Suppressor macrophage (primary cell): ENCODE measurements around the gene CHRM5.
A peak's percentile ranks its signal among the peaks of the same experiment; 100 is the strongest.

Source experiments
- DNase-seq, 4 experiments: peaks; one replicate each; pipeline ENCODE4 v3.0.0-alpha.2; 2020 to 2022
- total RNA-seq, 17 experiments: gene quantifications; one replicate each; lab custom pipeline; 2026; ENCODE audit warnings: mixed read lengths in 6 of 17, inconsistent platforms in 3 of 17; lab: John Stamatoyannopoulos, UW

The CHRM5 gene, protein sequence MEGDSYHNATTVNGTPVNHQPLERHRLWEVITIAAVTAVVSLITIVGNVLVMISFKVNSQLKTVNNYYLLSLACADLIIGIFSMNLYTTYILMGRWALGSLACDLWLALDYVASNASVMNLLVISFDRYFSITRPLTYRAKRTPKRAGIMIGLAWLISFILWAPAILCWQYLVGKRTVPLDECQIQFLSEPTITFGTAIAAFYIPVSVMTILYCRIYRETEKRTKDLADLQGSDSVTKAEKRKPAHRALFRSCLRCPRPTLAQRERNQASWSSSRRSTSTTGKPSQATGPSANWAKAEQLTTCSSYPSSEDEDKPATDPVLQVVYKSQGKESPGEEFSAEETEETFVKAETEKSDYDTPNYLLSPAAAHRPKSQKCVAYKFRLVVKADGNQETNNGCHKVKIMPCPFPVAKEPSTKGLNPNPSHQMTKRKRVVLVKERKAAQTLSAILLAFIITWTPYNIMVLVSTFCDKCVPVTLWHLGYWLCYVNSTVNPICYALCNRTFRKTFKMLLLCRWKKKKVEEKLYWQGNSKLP
- total RNA-seq, result 0 to 2.2 (median 0.04) reads per million in 17 experiments

DNA sequence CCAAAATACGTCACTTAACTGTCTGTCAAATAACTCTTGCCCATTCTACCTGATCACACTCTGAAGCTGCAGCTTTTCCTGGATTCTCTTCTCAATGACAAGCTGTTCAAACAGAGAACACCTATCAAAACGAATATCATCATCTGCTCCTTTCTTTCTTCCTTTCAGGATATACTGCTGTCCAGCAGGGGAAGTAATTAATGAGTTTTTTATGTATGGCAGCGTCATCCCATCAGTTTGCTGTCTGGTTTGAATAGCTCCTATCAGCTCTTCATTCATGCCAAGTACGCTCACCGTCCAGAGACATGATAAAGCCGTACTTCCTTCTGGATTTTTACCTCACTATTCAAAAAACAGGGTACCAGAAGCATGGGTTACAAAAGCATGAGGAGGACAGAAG lies at the start of gene CHRM5:
CHRM5 (plus strand) TSS at position 274 of the 400 bp plus-strand sequence. CDS start 94,221 bp downstream, outside the sequence.
- no peak for DNase-seq

DNA sequence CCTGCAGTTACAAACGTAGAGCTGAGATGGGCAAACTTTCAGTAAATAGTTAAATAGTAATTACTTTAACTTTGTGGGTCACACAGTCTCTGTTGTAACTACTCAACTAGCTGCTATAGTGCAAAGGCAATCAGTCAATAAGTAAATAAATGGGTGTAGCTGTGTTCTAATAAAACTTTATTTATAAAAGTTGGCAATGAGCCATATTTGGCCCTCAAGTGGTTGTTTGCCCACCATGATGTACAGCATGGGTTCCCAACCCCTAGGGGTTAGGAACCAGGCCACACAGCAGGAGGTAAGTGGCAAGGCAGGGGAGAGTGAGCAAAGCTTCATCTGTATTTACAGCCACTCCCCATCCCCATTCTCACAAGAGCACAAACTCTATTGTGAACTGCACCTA lies 44.9 kb upstream of the CHRM5 start:
- no peak for DNase-seq

DNA sequence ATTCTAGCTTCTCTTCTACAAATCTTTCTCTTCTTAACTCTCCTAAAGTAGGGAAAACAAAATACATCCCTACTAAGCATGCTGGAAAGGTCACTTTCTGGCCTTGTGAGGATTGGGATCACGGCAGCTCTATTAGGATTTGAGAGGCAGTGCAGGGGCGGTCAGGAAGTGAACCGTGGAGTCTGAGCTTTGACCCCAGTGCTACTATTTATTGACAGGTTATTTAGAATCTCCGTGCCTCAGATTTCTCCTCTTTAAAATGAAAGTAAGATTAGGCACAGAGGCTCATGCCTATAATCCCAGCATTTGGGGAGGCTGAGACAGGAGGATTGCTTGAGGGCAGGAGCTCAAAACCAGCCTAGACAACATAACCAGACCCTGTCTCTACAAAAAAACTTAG lies 42.0 kb upstream of the CHRM5 start:
- no peak for DNase-seq

DNA sequence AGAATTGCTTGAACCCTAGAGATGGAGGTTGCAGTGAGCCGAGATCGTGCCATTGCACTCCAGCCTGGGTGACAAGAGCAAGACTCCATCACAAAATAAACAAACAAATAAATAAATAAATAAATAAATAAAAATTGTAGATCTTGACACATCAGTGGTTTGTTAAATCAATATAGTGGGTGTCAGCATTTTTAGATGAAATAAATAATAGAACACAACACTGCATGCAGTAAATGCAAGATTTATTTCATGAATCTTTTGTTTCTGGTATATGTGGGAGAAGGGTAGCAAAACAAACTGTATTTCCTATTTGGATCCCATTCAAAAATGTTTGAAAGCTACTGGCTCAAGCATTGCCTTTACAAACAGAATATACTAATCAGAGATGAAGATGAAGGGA lies 35.6 kb upstream of the CHRM5 start:
- DNase-seq, result no peak

DNA sequence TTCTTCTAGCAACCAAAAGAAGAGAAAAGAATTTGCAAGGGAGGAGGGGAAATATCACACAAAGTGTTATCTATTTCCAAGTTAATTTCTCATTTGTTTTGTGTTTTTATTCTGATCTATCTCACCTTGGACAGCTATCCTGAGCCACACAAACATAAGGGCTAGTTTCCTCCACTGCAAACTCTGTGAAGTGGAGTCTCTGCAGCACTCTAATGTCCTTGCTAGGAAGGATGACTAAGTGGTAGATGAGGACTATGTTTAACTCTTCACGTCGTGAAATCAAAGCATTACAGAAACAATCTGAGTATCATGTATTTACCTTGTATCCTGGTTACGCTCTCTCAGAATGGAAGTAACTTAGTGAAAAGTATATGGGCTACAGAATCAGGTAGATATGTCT lies 33.9 kb upstream of the CHRM5 start:
- no peak for DNase-seq

DNA sequence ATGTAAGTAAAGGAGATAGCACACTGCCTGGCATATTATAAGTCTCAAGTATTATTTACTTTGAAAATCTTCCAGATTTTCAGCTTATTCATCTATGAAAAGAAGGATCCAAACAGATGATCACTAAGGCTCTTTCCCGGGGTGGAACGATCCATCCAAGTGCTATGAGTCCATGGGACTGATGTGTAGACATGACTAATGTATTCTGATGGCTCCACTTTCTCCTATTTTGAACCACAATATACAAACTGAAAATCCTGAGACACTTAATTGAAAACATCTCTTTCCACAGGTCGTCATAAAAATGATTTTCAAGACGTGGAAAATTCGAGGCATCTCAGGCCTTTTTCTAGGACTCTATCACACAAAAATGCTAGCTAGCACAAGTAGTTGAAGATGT lies 33.4 kb upstream of the CHRM5 start:
- DNase-seq, result no peak

DNA sequence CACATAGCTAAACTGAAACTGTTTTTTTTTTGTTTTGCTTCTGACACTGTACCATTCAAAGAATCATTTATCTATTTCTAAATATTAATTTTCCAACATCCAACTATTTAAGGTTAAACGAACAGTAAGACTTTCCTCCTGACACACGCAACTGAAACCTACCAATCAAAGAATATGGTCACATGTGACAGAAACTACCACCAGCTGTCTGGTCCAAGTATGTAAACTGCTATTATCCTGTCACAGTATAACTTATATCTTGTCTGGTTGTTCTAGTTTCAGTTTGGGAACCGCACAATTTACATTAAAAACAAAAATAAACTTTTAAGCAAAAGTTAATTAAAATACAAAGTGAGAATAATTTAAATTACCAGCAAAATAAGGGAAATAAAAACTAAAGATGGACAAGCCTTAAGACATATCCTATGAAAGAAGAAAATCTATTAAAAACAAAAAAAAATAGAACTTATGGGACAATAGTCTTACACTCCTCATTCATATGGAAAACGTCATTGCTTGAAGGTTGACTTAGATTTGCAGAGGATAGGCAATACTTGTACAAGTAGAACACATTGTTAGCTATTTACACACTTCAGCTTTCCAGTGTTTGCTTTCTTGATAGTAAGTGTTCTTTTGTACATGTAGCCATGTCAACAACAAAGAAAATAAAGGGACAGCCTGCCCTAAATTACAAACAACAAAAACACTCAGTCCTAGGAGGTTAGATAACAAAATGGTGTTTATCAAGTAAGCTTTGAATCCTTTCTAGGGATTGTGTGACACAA lies 26.8 kb upstream of the CHRM5 start:
- DNase-seq, result no peak

DNA sequence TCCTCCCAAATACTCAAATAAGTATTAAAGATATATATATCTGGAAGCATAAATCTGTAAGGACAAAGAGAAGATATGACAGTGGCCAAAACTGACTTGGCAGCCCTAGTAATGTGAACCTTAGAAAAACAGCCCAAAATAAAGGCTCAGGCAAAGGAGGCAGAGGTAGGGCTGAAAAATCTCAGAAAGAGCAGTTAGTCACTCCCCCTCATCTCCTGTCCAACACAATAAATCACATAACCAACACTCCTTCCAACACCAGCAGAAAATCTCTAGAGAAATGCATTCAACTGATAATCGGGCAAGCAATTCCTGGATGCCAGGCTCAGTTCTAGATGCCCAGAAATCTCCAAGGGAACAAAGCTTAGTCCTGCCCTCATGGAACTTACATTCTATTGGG lies 22.1 kb upstream of the CHRM5 start:
- DNase-seq, result no peak

DNA sequence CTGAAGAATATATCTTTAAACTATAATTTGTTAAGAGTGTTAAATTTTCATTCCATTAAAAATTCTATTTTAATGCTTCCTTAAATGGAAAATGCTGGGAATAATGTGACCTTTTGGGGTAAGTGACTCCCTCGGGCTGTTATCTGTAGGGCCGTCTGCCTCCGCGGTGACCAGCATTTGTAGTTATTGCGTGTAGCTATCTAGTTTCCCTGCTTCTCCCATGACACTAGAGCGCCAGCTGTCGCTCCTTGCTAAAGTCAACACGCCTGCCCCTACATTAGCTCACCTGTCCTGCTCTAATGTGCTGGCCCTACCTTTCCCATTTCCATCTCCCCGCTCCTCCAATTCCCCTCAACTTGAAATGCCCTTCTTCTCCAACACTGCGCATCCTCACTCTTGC lies 12.4 kb upstream of the CHRM5 start:
- no peak for DNase-seq

DNA sequence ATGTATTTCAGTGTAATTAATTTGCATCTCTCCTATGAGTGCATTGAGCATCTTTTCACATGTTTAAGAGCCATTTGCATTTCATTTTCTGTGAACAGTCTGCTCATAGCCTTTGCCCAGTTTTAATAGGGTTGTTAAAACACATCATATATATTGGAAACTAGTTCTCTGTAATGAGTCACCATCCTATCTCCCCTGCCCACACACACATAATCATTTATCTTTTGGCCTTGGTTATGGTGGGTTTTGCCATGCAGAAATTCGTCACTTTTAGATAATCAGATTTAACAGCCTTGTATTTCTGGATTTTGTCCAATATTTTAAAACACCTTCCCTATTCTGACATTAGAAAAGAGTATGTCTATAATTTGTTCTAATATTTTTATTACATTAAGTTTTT lies 11.9 kb upstream of the CHRM5 start:
- no peak for DNase-seq

DNA sequence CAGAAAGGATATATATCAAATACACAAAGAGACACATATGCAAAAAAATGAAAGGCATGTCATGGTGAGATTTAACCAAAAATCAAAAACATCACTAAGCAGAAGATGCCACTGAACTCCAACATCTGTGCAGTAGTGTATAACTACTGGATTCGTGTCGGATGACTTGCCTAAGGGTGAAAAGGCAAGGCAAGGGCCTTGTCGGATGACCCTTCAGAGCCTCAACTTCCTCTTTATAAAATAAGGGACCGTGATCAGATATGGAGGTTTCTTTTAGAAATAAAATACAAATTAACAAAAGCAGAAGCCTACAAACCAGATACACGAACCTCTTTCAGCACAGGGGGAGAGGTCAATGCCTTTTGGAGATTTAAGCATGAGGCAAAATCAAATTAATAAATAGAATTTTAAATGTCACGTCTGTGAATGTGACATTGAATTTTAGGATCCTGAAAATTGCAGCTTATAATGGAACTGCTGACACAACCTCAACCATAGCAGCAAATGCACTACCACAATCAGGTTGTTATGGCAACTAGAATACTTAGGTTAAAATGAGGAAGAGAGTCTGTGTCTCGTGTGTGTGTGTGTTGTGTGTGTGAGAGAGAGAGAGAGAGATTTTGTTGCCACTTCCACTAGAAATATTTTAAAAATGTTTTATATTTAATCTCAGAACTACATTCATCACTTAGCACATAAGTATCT lies 8.3 kb upstream of the CHRM5 start:
- peak; percentile 40 to 84 (median 62) for DNase-seq

DNA sequence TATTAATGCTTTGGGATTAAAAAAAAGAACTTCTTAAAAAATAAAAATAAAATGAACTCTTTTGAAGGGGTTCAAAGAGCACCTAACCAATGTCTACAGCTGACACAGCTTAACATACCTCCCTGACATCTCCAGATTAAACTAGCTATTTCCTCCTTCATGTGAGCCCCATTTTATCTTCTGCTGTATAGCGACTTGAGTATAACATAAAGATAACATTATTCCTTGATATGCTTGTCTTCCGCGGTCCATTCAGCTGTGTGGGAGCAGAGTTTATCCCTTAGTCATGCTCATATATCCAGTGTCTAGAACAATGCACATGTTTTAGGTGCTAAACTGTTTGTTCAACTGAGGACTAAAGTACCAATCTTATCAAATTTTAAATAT lies 7.8 kb upstream of the CHRM5 start:
- DNase-seq, result no peak

DNA sequence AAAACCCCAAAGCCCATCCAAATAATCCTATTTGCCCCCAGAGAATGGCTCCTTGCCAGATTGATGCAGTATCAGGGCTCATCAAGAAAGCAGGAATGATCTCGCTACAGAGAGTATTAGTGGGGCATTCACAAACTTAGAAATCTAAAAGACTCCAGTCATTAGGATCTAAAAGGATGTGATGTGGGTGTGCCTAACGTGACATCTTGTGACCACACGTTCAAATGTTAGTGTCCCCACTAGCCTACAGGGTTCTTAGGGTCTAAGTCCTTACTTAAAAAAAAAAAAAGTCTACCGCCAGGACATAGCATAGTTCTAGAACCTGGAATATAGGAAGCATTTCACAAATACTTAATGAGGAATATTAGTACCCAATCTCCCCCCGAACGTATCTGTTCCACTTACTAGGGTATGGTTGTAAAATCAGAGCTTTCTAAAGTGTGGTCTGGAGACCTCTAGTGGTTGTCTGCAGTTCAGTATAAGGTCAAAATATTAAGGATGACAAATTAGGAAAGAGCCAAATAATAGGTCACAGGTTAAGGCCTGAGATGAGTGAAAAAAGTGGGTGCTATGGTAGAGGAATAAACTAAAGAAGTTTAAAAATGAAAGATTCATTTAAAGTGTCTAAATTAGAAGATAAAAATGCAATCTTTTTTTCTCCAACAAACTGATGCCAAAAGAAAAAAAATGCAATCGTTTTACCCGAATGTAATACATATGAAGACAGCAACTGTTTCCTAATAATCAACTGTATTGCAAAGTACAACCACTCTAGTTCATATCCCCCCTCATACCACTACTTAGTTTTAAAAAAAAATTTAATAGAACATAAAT lies 4.2 kb upstream of the CHRM5 start:
- peak; percentile 9 to 58 (median 42) for DNase-seq

DNA sequence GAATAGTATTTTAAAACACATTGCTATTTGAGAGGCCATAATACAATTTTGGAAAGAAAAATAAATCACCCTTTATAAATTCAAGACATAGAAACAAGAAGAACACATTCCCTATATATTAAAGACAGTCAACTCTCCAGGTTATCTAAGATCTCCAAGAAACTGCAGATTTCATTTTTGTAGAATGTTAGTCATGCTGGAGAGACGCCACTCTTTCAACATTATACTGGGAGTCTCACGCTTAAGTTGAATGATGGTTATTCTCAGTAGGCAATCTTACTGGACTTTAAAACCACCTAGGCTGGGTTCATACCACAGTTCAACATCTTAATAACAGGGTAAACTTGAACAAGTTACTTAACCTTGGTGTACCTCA lies 3.6 kb upstream of the CHRM5 start:
- DNase-seq, result no peak

DNA sequence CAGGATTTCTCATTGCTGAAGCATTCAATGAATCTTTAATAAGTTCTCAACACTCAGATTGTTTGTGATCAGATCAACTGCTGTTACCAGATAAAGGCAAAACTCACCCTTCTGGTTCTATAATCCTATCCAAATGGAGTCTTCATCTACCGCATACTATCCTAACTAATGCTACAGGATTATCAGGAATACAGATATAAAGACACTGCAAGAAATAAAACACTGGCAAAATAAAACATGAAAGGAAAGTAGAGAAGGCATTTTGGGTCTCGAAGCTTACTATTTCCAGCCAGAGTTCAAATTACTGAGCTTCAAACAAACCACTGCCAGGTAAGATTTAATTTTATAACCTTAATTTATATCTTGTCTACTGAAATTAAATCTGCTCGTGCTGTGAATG lies 524 bp downstream of the CHRM5 start:
- no peak for DNase-seq

DNA sequence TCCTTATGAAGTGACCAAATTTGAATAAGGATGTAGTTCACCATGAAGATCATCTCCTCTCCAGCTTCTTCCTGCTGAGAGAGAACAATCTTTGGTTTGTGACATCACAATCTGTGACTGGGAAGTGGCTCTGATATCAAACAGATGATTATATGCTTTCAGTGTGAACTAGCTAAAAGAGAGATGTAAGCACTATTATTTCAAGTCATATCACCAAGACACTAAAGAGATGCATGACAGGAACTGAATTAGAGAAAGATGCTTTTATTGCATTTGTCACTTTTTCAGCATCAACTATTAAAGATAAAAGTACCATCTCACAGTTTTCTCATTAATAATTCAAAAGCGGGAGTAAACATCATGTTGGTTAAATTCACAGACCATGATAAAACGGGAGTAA lies 3.5 kb downstream of the CHRM5 start:
- DNase-seq, result no peak

DNA sequence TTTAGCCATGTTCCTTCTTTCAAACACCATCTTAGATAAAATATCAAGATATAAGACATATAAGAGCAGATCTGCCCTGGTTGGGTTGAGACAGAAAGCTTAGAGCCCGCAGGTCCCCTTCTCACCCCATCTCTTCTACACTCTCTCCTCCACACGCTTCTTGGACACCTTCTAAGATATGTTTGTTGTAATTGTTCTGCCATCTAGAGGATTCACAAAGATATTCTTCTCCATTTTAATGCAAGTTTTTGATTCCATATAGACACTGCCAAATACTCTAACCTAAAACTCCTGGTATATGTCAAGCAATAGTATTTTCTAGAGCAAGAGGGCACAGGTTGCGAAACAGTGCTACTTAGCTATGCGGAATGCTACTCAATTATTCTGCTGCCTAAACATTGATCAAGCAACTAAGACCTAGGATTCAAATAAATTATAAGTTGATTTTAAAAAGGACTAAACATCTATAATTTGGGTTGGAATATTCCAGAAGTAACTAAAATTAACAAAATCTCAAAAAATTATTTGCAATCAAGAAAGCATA lies 6.8 kb downstream of the CHRM5 start:
- peak in 1 of 4 experiments; percentile 6 for DNase-seq

DNA sequence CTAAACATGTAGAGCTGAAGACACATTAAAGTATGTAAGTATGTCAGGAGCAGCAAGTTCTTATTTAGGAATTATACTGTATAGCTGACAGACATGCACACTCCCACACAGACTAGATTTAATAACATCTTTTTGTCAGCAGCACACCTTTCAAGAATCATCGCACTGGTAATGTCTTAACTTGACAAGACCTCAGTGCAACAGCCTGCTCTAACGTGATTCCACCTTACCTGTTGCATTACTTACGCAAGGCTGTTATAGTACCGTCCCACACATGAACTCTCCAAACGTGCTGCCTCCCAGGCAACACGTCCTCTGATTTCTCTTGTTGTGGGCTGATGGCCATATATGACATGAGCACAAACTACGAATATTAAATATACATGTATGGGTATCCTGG lies 11.9 kb downstream of the CHRM5 start:
- DNase-seq, result no peak

DNA sequence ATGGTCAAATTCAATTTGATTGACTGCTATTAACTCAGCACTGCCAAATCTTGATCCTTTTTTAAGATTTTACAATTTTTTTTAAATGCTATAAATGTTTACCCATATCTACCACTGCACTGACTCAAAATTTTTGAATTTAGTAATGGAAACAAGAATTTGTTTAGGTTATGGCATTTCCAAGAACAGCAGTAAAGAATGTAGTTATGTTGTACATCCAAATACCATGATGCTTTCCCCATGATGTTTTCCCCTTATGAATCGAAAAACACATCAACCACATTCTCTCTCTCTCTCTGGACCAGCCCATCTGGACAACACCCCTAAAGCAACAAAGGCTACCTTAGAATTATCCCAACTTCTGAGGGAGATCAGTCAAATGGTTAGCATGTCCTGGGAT lies 14.2 kb downstream of the CHRM5 start:
- DNase-seq, result no peak

DNA sequence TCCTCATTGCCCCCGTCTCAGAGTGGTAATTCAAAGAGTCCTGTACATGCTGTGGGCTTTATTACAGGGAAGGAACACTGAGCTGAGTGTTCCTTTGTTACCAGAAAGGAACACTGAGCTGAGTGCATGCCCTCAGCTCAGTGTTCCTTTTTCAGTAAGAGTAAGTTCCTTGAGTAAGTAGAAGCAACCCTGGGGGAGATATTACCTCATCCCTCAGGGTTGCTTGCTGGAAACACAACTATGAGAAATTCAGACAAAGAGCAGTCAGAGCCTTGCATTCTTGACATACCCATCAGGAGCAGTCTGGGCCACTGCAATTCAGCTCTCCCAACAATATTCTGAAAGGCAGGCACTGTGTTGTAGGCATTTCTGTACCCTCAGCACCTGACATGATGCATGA lies 17.0 kb downstream of the CHRM5 start:
- DNase-seq, result peak in 3 of 4 experiments; percentile 4 to 7 (median 5)

DNA sequence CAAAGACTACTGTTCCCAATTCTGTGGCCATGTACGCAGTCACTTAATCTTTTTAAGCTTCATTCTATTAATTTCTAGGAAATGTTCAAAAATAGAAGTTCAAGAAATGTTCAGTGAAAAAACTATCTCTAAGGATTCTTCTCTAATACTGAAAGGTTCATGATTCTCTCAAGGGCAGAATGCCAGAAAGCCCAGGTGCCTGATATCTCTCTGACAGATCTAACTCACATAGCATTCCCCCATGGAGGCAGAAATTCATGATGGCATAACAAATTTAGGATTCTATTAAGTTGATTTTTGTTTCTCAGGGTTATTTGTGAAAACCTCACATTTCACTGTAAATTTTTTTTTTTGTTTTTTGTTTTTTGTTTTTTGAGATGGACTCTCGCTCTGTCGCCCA lies 17.5 kb downstream of the CHRM5 start:
- DNase-seq, result no peak

DNA sequence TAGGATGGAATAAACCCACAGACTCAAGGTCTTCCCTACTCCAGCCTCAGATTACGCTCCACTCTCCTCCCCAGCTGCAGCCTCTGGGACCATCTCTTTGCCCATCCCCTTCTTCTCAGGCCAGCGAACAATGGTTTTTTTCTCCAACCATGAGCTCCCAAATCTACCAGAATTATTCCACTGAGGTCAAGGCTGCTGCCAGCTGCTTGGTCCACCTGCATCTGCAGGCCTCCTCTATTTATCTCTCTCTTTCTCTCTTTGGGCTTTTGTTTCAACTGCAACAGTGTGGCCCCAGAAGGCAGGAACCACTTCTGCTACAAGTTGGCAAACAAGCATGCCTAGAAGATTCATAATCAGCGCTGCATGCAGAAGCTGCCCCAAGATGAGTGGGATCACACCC lies 19.1 kb downstream of the CHRM5 start:
- no peak for DNase-seq
